ENCODE data around the gene GRPEL1. TPM values are rescaled to one million over a fixed set of nuclear protein-coding genes. Genes with fewer than 3 reads are reported as not detected.

Gene GRPEL1
- total and polyA plus RNA-seq, 3 donors from 2014 or later: 40.8 to 88.6 (median 58.5) TPM

- TF ChIP-seq CTCF (IDR thresholded peaks at IDR 0.05): no peak
- no peak for TF ChIP-seq POLR2A (IDR thresholded peaks at IDR 0.05)
- H3K4me1 ChIP-seq: no peaks in the 10 kb centered on the region
- no peaks in the 10 kb centered on the region for H3K36me3 ChIP-seq (ENCODE audit: low read depth, missing control alignments)
- H3K9me3 ChIP-seq: no peaks in the 10 kb centered on the region
- DNase-seq: no peak
- H3K27me3 ChIP-seq: no peaks in the 10 kb centered on the region
- no peak overlapping the region for H3K27ac ChIP-seq
- no peak overlapping the region for H3K4me3 ChIP-seq
- intact Hi-C loops (cut with DNase I; ENCODE audit: low total_unique reads): no loop called here
- WGBS, 2 donors: 75 to 85% methylated on average over 23 to 25 of the region's 25 CpGs
These were observed 8.3 kb upstream of the GRPEL1 start for GRCh38 chr4:7075962-7076695.

- intact Hi-C loops (cut with DNase I; ENCODE audit: low total_unique reads): no loop called here
- Histone ChIP-seq H3K36me3 (ENCODE audit: low read depth, missing control alignments) (no peaks in the 10 kb centered on the region), H3K4me1 (peaks cover 5% of the 10 kb centered on the region), H3K27ac (no peak overlapping the region), H3K9me3 (no peaks in the 10 kb centered on the region), H3K27me3 (no peaks in the 10 kb centered on the region), H3K4me3 (no peak overlapping the region)
- TF ChIP-seq CTCF (IDR thresholded peaks at IDR 0.05): no peak
- TF ChIP-seq POLR2A (IDR thresholded peaks at IDR 0.05): no peak
- DNase-seq: no peak
- WGBS, 2 donors: 92 to 94% methylated on average over 8 to 9 of the region's 9 CpGs
These were observed 6.6 kb upstream of the GRPEL1 start for GRCh38 chr4:7074426-7074825.

GRCh38 chr4:7073526-7074390, 5.9 kb upstream of the GRPEL1 start:
- no peaks in the 10 kb centered on the region for H3K27me3 ChIP-seq

GRCh38 chr4:7073059-7073458, 5.2 kb upstream of the GRPEL1 start:
- Histone ChIP-seq H3K36me3 (ENCODE audit: low read depth, missing control alignments) (no peaks in the 10 kb centered on the region), H3K27ac (no peak overlapping the region), H3K27me3 (no peaks in the 10 kb centered on the region), H3K4me3 (no peak overlapping the region), H3K4me1 (peaks cover 13% of the 10 kb centered on the region), H3K9me3 (no peaks in the 10 kb centered on the region)
- intact Hi-C loops (cut with DNase I; ENCODE audit: low total_unique reads): no loop called here
- no peak for DNase-seq
- no peak for TF ChIP-seq POLR2A (IDR thresholded peaks at IDR 0.05)
- no peak for TF ChIP-seq CTCF (IDR thresholded peaks at IDR 0.05)
- 86 to 96% methylated on average over 14 of the region's 14 CpGs for WGBS, 2 donors

More at GRCh38 chr4:7073526-7074390, 5.9 kb upstream of the GRPEL1 start:
- no peaks in the 10 kb centered on the region for H3K9me3 ChIP-seq
- H3K36me3 ChIP-seq (ENCODE audit: low read depth, missing control alignments): no peaks in the 10 kb centered on the region
- intact Hi-C loops (cut with DNase I; ENCODE audit: low total_unique reads): no loop called here
- DNase-seq: peak; percentile 66
- no peak overlapping the region for H3K4me3 ChIP-seq
- WGBS, 2 donors: 83 to 86% methylated on average over 15 to 17 of the region's 18 CpGs
- H3K27ac ChIP-seq: no peak overlapping the region
- H3K4me1 ChIP-seq: peaks cover 12% of the 10 kb centered on the region
- TF ChIP-seq POLR2A (IDR thresholded peaks at IDR 0.05) (no peak), CTCF (IDR thresholded peaks at IDR 0.05) (no peak)

Measured in testis (tissue), 3 donors.